HepG2 (cell line): ENCODE results near the gene MYD88. TPM values are rescaled to one million over a fixed set of nuclear protein-coding genes. Genes with fewer than 3 reads are reported as not detected.

Source experiments
- ATAC-seq: fragments of 200-7000 bp; cut with Tn5 transposase; 3 replicates; pipeline ENCODE4 v1.9.1; 2020; ENCODE audit warnings: mild to moderate bottlenecking, moderate library complexity
- BruUV-seq: library from RNA; stranded (reverse); fragments of 400-500 nt; replicated peaks from 2 replicates; lab custom pipeline; 2021; lab: Mats Ljungman, UMichigan
- CTCF ChIA-PET: fragments of 300-600 bp; formaldehyde crosslinking; extraction: SDS; loops from one replicate; lab custom pipeline; 2021; ENCODE audit warnings: low total read pairs, inconsistent platforms, low intra/inter-chr PET ratio; lab: Yijun Ruan, JAX
- POLR2A ChIA-PET: fragments of 350-600 bp; sonication (Branson Sonifier 250); formaldehyde crosslinking; loops from one replicate; lab custom pipeline; 2020; ENCODE audit warnings: antibody characterized with exemption, inconsistent platforms; lab: Yijun Ruan, JAX
- DNase-seq: peaks from one replicate; pipeline ENCODE4 v3.0.0-alpha.2; 2015; ENCODE audit warnings: low spot score
- FAIRE-seq: peaks from 3 replicates; lab custom pipeline; 2011; peaks lifted over from hg19 to GRCh38; lab: Jason Lieb, UNC
- H2AFZ ChIP-seq: one replicate; pipeline ENCODE4 v1.6.1; 2011; ENCODE audit warnings: low read length, inconsistent platforms
- H3K27ac ChIP-seq: fragments of 300-600 bp; 3 replicates; pipeline ENCODE4 v1.8.0; 2011; ENCODE audit warnings: mixed run types, mild to moderate bottlenecking, mixed read lengths, low read length, inconsistent platforms; ENCODE audit not compliant: insufficient read depth; ENCODE audit errors: extremely low read length
- H3K27me3 ChIP-seq, 2 experiments: fragments of 200-600 bp in 1 of 2; 2 replicates in 1 of 2; 3 replicates in 1 of 2; pipeline versions ENCODE4 v1.6.0 to v1.8.0; 2011; ENCODE audit warnings: low read length in 2 of 2, mild to moderate bottlenecking in 2 of 2, moderate library complexity in 2 of 2, inconsistent platforms in 1 of 2; ENCODE audit not compliant: insufficient read depth in 2 of 2, control insufficient read depth in 1 of 2
- H3K36me3 ChIP-seq, 2 experiments: fragments of 200-600 bp in 1 of 2; replicated peaks in 1 of 2; 2 replicates in 1 of 2; 3 replicates in 1 of 2; pipeline versions ENCODE4 v1.5.1 to v1.8.0; 2011; ENCODE audit warnings: low read length in 2 of 2, inconsistent platforms in 1 of 2; ENCODE audit not compliant: insufficient read depth in 2 of 2, control insufficient read depth in 1 of 2
- H3K4me1 ChIP-seq: 2 replicates; pipeline ENCODE4 v1.5.1; 2012; ENCODE audit warnings: low read length, inconsistent platforms; ENCODE audit not compliant: insufficient read depth
- H3K4me2 ChIP-seq: 2 replicates; pipeline ENCODE4 v1.6.0; 2011; ENCODE audit warnings: low read depth, low read length, inconsistent platforms
- H3K4me3 ChIP-seq, 3 experiments: fragments of 200-600 bp in 1 of 3; sonication (generic), shearing (Covaris generic) in 1 of 3; replicated peaks in 1 of 3; 2 replicates each; pipeline ENCODE4 v1.5.1; 2011 to 2016; ENCODE audit warnings: low read length in 3 of 3, inconsistent platforms in 2 of 3, low read depth in 2 of 3, mild to moderate bottlenecking in 2 of 3, control low read depth in 1 of 3, mixed read lengths in 1 of 3; ENCODE audit not compliant: insufficient read depth in 1 of 3
- H3K79me2 ChIP-seq: one replicate; pipeline ENCODE4 v1.6.1; 2011; ENCODE audit warnings: low read length, inconsistent platforms; ENCODE audit not compliant: insufficient read depth
- H3K9ac ChIP-seq: 2 replicates; pipeline ENCODE4 v1.6.0; 2011; ENCODE audit warnings: mild to moderate bottlenecking, low read depth, low read length, inconsistent platforms; ENCODE audit not compliant: insufficient read depth
- H3K9me3 ChIP-seq: 2 replicates; pipeline ENCODE4 v1.5.1; 2012; ENCODE audit warnings: mild to moderate bottlenecking, low read length
- H4K20me1 ChIP-seq: 2 replicates; pipeline ENCODE4 v1.6.0; 2011; ENCODE audit warnings: inconsistent platforms, mild to moderate bottlenecking, low read length, moderate library complexity; ENCODE audit not compliant: insufficient read depth
- ATF4 ChIP-seq, 2 experiments: fragments of 450-650 bp in 1 of 2; sonication (generic) in 1 of 2; formaldehyde crosslinking; IDR thresholded peaks; 2 replicates each; pipeline versions ENCODE4 v1.5.0 to v1.8.0; 2020 to 2022; ENCODE audit warnings: mild to moderate bottlenecking in 1 of 2, missing genetic modification reagents in 1 of 2
- FOXP1 ChIP-seq, 2 experiments: fragments of 450-650 bp in 1 of 2; IDR thresholded peaks; 2 replicates each; pipeline ENCODE4 v1.6.1; 2017 to 2018; ENCODE audit warnings: antibody characterized with exemption in 1 of 2
- HDAC2 ChIP-seq: sonication (generic); formaldehyde crosslinking; IDR thresholded peaks from 2 replicates; pipeline ENCODE4 v1.4.0; 2020; ENCODE audit warnings: missing genetic modification reagents
- KAT2B ChIP-seq: fragments of 150-350 bp; IDR thresholded peaks from 2 replicates; pipeline ENCODE4 v1.6.1; 2014; ENCODE audit warnings: low read depth, low read length, borderline replicate concordance
- KDM2A ChIP-seq: sonication (generic); formaldehyde crosslinking; IDR thresholded peaks from 2 replicates; pipeline ENCODE4 v1.4.0; 2020; ENCODE audit warnings: low read depth, missing genetic modification reagents, borderline replicate concordance
- YEATS4 ChIP-seq: sonication (generic); formaldehyde crosslinking; IDR thresholded peaks from 2 replicates; pipeline ENCODE4 v1.4.0; 2020; ENCODE audit warnings: missing genetic modification reagents, borderline replicate concordance
- ZBTB34 ChIP-seq: sonication (generic); formaldehyde crosslinking; IDR thresholded peaks from 2 replicates; pipeline ENCODE4 v1.8.0; 2022; ENCODE audit warnings: mild to moderate bottlenecking, missing genetic modification reagents
- ZNF138 ChIP-seq: sonication (generic); formaldehyde crosslinking; IDR thresholded peaks from 2 replicates; pipeline ENCODE4 v1.5.0; 2020; ENCODE audit warnings: mild to moderate bottlenecking, low read depth, missing genetic modification reagents
- ZNF430 ChIP-seq: sonication (generic); formaldehyde crosslinking; IDR thresholded peaks from 2 replicates; pipeline ENCODE4 v1.9.0; 2021; ENCODE audit warnings: mild to moderate bottlenecking, missing genetic modification reagents
- WGBS: methylation state at CpG from one replicate; pipeline ENCODE4 v1.1.6; 2017; ENCODE audit warnings: low lambda C conversion rate; 5-methylcytosine and 5-hydroxymethylcytosine counted together
- in situ Hi-C: cut with HindIII; loops from 2 replicates; pipeline ENCODE4 v1.10.0; 2017; ENCODE audit warnings: low pct_unique_long_range_greater_than_20kb; ENCODE audit not compliant: extremely low pct_ligation_motif_present
- intact Hi-C: fragments of 100-400 bp; cut with micrococcal nuclease; formaldehyde crosslinking; loops from one replicate; pipeline ENCODE4 v1.10.0; 2022; ENCODE audit not compliant: unreplicated experiment
- polyA plus RNA-seq, 8 experiments: library from polyadenylated mRNA; depleted of rRNA in 3 of 8; stranded (reverse) in 7 of 8; unstranded in 1 of 8; fragments of >200 nt; fragmentation: Illumina TruSeq in 4 of 8; extraction: Trizol in 4 of 8; gene quantifications; 2 replicates each; pipeline versions ENCODE4 v1.2.1 to v1.2.3, GENCODE V29; 2011 to 2016; ENCODE audit warnings: low read depth in 4 of 8, missing spikeins in 1 of 8, mixed read lengths in 1 of 8; ENCODE audit not compliant: insufficient read depth in 1 of 8
- total RNA-seq, 5 experiments: library from RNA; depleted of rRNA; stranded (reverse); fragments of >200 nt; fragmentation: Illumina TruSeq; extraction: Trizol; gene quantifications; 2 replicates each; pipeline ENCODE4 v1.2.3, GENCODE V29; 2016; ENCODE audit warnings: low read depth in 1 of 5

Gene MYD88
- total and polyA plus RNA-seq, 2 of the 13 experiments (the other 11 are each of a cell fraction or from before 2014, with no cell fraction given), result 7.6 to 32.7 TPM

GRCh38 chr3:38098376-38098723 lies 40.1 kb upstream of the MYD88 start:
- H4K20me1 ChIP-seq, result no peaks in the 10 kb centered on the region
- H3K36me3 ChIP-seq, result no peaks in the 10 kb centered on the region
- DNase-seq (no peak), FAIRE-seq (no peak), ATAC-seq (no peak)
- no peak overlapping the region for H3K9ac ChIP-seq
- no peaks in the 10 kb centered on the region for H3K4me1 ChIP-seq
- in situ Hi-C loops (no loop called here), intact Hi-C loops (no loop called here)
- ChIA-PET CTCF (no interaction called here), POLR2A (no interaction called here)
- H3K9me3 ChIP-seq, result no peaks in the 10 kb centered on the region
- no peak for TF ChIP-seq ATF4 (CRISPR knock-in tag; IDR thresholded peaks at IDR 0.05)
- no peak for TF ChIP-seq FOXP1 (IDR thresholded peaks at IDR 0.05)
- no peak for TF ChIP-seq FOXP1 (CRISPR knock-in tag; IDR thresholded peaks at IDR 0.05)
- H3K27me3 ChIP-seq, result peaks cover 9 to 74% of the 10 kb centered on the region in 2 experiments; a peak in 4 of 5 replicates
- H3K79me2 ChIP-seq, result no peaks in the 10 kb centered on the region
- no peak overlapping the region for H3K27ac ChIP-seq
- 62% methylated on average over 9 of the region's 9 CpGs for WGBS
- no peak overlapping the region for H2AFZ ChIP-seq
- no peak overlapping the region for H3K4me3 ChIP-seq
- no peak overlapping the region for H3K4me2 ChIP-seq
- no TSS peak for BruUV-seq

GRCh38 chr3:38099518-38099917 lies 38.9 kb upstream of the MYD88 start:
- DNase-seq, result no peak
- H3K9me3 ChIP-seq, result no peaks in the 10 kb centered on the region
- H3K27me3 ChIP-seq, result peaks cover 7 to 63% of the 10 kb centered on the region in 2 experiments; a peak in 4 of 5 replicates
- no peak for FAIRE-seq
- TF ChIP-seq HDAC2 (CRISPR knock-in tag) (no peak), KAT2B (no peak), ZBTB34 (no peak), ZNF138 (CRISPR knock-in tag) (no peak), KDM2A (no peak), ZNF430 (CRISPR knock-in tag) (no peak), YEATS4 (CRISPR knock-in tag) (no peak)
- TF ChIP-seq, all 625 proteins: peak for 0
- in situ Hi-C loops (no loop called here), intact Hi-C loops (no loop called here)
- Histone ChIP-seq H2AFZ (no peak overlapping the region), H4K20me1 (no peaks in the 10 kb centered on the region), H3K9ac (no peak overlapping the region), H3K27ac (no peak overlapping the region), H3K4me1 (no peaks in the 10 kb centered on the region), H3K79me2 (no peaks in the 10 kb centered on the region), H3K4me2 (no peak overlapping the region), H3K4me3 (no peak overlapping the region), H3K36me3 (no peaks in the 10 kb centered on the region)
- POLR2A ChIA-PET, result no interaction called here
- WGBS, result 23% methylated on average over 4 of the region's 5 CpGs
- CTCF ChIA-PET, result no interaction called here
- no TSS peak for BruUV-seq
- no peak for ATAC-seq
